ENCODE results near the gene JPH4.

Gene JPH4

DNA sequence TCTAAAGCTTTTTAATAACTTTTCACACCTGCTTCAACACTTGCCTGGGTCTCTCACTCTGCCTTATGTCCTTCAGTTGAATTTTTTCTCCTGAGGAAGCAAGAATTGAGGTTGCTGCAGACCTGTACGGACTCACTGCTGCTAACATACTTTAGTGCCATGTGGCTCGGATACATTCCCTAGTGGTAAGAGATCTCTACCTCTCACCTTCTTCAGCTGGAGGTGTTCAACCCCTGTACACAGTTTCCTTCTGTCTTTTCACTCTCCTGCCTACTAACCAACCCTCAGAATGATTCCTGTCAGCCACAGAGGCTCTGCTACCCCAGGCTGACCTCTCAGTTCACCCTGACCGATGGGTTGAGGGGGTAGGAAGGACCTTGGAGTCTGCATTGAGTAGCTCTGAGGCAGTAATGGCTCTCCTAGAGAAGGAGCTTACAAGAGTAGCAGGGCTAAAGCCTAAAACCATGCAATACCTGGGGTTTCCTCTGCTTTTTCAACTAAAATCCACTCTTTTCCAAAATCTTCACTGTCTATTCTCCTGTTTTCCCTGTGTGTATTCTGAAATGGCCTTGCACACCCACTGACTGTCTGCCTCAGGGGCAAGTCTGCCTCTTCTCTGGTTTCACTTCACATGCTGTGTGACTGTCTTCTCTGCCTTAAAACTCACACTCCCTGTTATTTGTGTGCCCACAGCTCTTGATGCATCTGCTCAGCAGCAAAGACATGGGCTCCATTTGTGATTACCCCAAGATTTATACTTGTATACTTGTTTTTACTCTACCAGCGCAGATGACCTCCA, 43.5 kb upstream of the JPH4 start:
- H3K27ac ChIP-seq, result no peak overlapping the region
- no peak for TF ChIP-seq ZFX (IDR thresholded peaks at IDR 0.05; ENCODE audit: borderline replicate concordance)
- TF ChIP-seq, protein P1, sequence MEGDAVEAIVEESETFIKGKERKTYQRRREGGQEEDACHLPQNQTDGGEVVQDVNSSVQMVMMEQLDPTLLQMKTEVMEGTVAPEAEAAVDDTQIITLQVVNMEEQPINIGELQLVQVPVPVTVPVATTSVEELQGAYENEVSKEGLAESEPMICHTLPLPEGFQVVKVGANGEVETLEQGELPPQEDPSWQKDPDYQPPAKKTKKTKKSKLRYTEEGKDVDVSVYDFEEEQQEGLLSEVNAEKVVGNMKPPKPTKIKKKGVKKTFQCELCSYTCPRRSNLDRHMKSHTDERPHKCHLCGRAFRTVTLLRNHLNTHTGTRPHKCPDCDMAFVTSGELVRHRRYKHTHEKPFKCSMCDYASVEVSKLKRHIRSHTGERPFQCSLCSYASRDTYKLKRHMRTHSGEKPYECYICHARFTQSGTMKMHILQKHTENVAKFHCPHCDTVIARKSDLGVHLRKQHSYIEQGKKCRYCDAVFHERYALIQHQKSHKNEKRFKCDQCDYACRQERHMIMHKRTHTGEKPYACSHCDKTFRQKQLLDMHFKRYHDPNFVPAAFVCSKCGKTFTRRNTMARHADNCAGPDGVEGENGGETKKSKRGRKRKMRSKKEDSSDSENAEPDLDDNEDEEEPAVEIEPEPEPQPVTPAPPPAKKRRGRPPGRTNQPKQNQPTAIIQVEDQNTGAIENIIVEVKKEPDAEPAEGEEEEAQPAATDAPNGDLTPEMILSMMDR (IDR thresholded peaks at IDR 0.05), result no peak

DNA sequence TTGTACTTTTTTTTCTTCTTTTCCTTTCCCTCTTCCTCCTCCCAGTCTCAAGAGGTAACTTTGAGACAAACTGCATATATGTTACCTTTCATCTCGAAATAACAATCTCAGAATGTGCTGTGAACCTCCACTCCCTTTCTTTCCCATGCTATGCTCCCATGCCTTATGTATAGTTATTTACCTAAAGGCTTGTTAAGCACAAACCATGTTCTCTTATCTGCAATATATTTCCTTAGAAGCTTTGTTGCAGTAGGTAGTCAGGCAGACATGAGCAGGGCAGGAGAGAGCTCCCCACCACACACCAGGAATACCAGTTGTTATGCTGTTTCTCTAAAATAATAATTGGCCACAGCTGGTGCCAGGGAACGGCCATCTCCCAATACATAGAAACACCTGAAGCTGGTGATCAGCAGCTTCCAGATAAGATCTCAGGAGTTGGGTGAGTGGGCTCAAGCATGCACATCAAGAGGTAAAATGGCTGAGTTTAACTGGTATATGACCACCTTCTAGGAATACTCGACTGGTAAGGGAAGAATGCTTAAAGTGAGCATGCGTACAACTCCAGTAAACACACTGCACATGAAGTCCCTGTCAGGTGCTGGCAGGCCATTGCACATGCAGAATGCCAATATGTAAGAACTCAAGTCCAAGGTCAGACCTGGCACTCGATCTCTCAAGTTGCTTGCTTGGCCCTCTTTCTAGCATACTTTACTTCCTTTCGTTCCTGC, 42.8 kb upstream of the JPH4 start:
- no peak overlapping the region for H3K27ac ChIP-seq
- TF ChIP-seq, protein P1 (IDR thresholded peaks at IDR 0.05), result no peak
- no peak for TF ChIP-seq ZFX (IDR thresholded peaks at IDR 0.05; ENCODE audit: borderline replicate concordance)

DNA sequence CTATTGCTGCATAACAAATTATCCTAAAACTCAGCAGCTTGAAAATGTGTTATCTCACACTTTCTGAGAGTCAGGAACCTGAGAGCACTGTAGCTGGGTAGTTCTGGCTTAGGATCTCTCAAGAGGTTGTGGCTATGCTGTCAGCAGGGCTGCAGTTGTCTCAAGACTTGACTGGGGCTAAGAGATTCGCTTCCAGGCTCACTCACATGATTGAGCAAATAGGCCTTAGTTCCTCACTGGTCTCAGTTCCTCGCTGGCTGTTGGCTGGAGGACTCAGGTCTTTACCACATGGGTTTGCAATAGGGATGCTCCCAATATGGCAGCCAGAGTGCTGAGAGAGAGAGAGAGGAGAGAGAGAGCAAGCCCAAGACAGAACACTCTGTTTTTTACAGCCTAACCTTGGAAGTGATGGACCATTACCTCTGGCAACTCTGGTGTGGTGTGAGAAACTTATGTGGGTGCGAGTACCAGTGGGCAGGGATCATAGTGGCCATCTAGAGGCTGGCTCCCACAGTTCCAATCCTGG, 41.6 kb upstream of the JPH4 start:
- H3K27ac ChIP-seq, result no peak overlapping the region
- TF ChIP-seq ZFX (IDR thresholded peaks at IDR 0.05; ENCODE audit: borderline replicate concordance), result no peak
- TF ChIP-seq, protein P1 (IDR thresholded peaks at IDR 0.05), result no peak

DNA sequence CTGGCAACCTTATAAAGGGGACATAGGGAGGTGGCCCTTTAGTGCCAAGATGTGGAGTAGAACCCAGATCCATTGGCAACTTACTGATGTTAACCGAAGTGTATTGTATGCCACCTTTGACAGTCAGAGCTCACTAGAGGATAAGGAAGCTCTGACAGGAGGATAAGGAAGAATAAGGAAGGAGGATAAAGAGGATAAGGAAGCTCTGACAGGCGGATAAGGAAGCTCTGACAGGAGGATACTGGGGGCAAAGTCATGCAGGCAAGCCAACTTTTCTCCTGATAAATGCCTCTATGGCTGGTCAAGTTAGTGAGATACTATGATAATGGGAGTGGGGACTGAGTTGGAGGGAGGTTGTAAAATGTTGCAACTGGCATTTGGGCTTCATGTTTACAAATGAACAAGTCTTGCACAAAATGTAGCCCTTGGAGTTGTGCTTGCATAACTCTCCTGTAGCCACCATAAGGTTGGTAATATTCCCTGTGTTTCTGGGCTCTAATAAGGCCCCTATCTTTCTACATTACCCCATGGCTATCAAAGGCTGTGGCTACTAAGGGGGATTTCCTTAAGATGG, 39.9 kb upstream of the JPH4 start:
- TF ChIP-seq ZFX (IDR thresholded peaks at IDR 0.05; ENCODE audit: borderline replicate concordance), result no peak
- TF ChIP-seq, protein P1 (IDR thresholded peaks at IDR 0.05), result no peak
- no peak overlapping the region for H3K27ac ChIP-seq

DNA sequence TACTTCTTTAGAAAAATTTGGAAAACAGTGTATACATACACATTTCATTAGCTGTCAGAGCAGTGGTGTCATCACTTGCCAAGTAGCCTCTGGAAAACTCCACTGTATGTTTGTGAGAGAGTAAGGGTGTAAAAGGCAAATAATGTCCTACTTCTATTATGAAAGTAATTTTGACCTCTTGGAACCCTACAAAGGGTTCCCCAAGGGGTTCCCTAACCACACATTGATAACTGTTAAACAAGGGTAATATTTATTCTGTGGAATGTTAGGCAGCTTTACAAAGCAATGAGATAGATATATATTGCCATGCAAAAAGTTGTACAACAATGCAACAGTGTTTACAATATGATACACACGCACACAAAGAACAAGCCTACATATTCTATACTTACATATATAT, 38.9 kb upstream of the JPH4 start:
- H3K27ac ChIP-seq, result no peak overlapping the region
- TF ChIP-seq, protein P1 (IDR thresholded peaks at IDR 0.05), result no peak
- TF ChIP-seq ZFX (IDR thresholded peaks at IDR 0.05; ENCODE audit: borderline replicate concordance), result no peak

DNA sequence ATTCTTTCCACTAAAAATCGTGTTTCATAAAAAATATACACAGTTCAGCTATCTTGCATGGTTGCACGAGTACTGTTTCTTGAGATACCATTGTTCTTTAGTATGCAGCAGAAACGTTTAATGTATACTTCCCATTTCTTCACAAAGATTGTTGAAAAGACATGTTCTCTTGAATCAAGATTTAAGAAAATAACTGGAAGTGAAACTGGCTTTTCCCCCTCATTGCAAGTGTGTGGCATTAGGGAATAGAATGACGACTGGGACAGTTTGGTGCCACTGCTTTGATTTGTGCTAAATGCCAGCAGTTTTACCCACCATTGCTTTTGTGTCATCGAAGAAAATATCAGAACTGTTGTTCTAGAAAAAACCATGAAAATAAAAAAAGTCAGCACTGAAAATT, 37.3 kb upstream of the JPH4 start:
- no peak for TF ChIP-seq ZFX (IDR thresholded peaks at IDR 0.05; ENCODE audit: borderline replicate concordance)
- TF ChIP-seq, protein P1 (IDR thresholded peaks at IDR 0.05), result no peak
- H3K27ac ChIP-seq, result no peak overlapping the region
